HG03469 (cell line): ENCODE measurements around the gene DDR1.
"Not testable (repeated sequence)": the region's sequence is repeated elsewhere in the genome, so short reads cannot be mapped to it uniquely, and the experiment has no call there.

Experiments used
- ATAC-seq: cut with Tn5 transposase; IDR thresholded peaks from one replicate; pipeline ENCODE4 v1.9.1; 2021; ENCODE audit warnings: mild to moderate bottlenecking, moderate library complexity, moderate number of reproducible peaks; ENCODE audit not compliant: unreplicated experiment

The DDR1 gene

DNA sequence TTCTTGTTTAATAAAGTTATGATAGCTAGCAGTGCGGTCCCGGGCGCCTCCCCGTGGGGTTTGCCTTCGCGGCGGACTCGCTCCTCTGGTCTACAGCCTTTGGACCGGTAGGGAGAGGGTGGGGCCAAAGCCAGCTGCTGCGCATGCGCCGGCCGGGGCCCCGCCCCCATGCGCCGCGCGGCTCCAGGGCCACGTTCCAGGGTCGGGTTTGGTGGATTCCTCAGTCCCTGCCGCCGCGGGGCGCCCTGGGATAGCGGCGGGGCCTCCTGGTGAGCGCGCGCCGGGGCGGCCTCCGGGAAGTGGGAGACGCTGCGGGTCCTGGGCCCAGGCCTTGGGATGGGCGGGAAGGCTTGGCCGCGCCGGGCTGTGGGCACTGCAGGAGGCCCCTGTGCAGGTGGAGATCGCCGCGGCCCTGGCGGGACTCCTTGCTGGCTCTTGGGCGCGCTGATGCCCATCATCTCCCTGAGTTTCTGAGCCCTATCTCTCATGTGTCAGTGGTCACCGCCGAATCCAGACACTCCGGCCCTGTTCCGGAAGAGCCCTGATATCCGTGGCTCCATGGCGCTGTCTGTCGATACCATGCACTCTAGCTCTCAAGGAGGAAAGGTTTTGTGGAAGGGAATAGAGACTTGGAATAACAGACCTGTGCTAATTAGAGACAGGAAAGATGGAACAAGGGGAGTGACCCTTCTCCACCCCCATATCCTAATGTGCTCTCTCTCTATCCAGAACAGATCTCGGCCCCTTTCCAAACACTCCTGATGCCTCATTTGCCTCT lies 29.9 kb downstream of the DDR1 start, which contains the start of gene VARS2:
TSS of gene VARS2 (plus strand) at position 163 of the 778 bp plus-strand sequence. CDS start at position 762, 599 bp downstream.
- peak; percentile 71 for ATAC-seq

DNA sequence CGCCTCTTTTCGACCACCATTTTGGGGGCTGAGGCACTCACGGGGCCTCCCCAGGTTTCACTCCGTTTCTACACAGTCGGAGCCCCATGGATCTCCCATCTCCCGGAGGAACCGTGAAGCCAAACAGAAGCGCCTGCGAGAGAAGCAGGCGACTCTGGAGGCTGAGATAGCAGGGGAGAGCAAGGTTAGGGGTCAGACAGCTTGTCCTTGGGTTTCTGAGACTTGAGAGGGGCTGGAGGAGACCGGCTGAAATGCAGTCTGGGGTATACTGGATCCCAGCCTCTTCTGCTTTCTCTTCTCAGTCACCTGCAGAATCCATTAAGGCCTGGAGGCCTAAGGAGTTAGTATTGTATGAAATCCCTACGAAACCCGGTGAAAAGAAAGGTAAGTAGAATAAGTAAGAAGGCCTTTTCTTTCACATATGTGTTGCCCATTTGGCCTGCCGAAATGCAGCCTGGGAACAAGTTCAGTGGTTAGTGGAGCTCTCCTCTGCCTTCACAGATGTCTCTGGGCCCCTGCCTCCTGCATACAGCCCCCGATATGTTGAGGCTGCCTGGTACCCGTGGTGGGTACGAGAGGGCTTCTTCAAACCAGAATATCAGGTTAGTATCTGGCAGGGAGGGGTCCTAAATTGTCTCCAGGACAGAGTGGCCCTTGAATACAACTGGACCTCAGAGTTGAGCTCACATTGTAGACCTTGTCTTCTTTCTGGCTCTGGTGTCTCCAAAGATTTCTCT lies 30.7 kb downstream of the DDR1 start:
- no peak for ATAC-seq

DNA sequence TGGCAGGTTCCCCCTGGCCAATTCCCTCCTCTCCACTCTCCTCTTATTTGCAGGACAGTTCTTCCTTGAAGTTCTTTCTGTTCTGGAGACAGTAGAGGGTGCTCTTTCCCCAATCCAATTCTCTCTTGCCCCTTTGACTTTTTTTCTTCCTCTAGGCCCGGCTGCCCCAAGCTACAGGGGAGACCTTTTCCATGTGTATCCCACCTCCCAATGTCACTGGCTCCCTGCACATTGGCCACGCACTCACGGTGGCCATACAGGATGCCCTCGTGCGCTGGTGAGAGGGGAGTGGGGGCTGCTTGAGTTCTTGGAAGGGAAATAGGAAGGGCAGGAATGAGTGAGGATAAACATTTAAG lies 31.2 kb downstream of the DDR1 start:
- ATAC-seq = no peak

DNA sequence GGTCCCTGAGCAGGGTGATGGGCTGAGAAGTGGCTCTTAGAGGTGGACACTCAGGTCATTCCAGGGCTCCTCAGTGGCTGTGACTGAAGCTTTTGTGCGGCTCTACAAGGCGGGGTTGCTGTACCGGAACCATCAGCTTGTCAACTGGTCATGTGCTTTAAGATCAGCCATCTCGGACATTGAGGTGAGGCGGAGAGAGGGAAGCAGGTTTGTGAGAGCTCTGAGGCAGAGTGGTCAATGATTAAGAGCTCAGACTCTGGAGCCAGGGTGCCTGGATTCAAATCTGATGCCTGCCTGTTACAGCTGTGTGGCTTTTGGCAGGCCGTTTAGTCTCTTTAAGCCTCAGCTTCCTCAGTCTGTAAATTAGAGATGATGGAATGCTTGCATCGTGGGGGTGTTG lies 32.7 kb downstream of the DDR1 start:
- no peak for ATAC-seq

DNA sequence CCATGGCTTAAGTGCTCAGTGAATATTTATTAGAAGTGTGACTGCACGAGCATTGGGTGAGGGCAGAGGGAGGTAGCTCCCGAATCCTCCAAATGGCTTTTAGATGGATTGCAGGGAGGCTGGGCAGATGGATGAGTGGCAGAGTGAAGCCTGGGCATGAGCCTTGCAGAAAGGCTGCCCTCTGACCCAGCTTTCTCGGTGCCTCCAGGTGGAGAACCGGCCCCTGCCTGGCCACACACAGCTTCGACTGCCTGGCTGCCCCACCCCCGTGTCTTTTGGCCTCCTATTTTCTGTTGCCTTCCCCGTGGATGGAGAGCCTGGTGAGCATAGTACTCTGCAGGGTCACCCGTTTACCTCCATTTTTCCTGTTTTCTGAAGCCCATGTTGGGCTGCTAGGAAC lies 33.2 kb downstream of the DDR1 start:
- no peak for ATAC-seq

DNA sequence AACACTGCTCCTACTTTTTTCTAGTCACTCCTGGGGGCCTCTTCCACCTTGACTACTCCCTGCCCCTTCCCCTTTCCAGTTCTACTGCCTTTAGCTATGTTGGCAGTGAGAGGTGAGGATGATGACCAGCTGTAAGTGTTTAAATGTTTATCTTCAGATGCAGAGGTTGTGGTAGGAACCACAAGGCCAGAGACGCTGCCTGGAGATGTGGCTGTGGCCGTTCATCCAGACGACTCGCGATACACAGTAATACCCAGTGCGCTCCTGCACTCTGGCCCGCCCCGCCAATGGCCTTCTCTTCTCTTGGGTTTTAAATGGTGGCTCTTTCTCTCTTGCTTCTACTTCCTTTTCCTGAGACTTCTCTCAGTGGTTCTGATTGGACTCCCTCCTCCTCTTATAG lies 34.4 kb downstream of the DDR1 start:
- ATAC-seq = no peak

DNA sequence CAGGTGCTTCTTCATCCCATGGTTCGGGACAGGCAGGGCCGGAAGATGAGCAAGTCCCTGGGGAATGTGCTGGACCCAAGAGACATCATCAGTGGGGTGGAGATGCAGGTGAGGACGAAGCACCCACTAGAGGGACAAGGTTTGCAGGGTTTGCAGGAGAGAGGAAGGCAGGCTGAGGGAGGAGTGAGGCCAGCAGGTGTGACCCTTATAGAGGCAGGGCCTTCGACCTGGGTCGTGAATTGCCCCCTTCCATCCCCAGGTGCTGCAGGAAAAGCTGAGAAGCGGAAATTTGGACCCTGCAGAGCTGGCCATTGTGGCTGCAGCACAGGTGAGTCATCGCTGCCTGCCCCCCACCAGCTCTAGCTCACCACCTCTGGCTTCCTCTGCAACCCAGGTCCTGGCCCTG lies 38.1 kb downstream of the DDR1 start:
- no peak for ATAC-seq

DNA sequence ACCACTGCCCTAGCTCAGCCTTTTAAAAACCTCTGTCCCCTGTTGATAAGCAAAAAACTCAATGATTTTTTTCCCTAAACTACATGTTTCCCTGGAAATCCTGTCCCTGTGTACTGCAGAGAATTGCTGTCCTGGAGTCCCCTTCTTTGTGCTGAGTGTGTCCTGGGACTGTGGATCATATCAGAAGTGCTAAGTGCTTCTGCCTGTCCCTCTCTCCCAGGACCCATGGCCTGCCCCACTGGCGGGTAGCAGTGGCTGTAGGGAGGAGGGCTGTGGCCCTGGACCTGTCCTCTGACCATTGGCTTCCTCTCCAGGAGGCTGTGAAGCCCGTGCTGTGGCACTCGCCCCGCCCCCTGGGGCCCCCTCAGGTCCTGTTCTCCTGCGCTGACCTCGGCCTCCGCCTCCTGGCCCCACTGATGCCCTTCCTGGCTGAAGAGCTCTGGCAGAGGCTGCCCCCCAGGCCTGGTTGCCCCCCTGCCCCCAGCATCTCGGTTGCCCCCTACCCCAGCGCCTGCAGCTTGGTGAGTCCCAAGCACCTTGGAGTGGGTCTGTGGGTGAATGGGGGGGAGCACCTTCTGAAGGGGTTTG lies 39.8 kb downstream of the DDR1 start:
- not testable (repeated sequence) for ATAC-seq

DNA sequence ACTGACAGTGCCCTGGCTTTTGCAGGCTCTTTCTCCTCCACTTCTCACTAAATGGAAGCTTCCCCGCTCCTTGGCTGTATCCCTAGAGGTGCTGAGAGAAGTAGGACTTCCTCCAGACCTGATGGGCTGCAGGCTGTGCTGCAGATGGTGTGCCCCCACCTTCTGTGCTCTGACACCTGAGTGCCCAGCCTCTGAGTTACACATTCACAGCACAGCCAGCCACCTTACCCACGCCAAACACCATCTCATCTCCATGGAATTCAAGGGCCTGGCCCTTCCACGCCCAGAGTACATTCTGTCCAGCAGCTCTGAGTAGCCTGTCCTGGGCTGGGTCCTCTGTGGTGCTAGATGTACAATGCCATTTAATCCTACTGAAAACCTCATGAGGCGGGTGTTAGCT lies 42.3 kb downstream of the DDR1 start:
- no peak for ATAC-seq

DNA sequence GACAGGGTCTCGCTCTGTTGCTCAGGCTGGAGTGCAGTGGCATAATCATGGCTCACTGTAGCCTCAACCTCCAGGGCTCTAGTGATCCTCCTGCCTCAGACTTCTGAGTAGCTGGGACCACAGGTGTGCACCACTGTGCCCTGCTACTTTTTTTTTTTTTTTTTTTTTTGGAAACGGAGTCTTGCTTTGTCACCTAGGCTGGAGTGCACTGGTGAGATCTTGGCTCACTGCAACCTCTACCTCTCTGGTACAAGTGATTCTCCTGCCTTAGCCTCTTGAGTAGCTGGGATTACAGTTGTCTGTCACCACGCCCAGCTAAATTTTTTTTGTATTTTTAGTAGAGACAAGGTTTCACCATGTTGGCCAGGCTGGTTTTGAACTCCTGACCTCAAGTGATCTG lies 42.8 kb downstream of the DDR1 start:
- not testable (repeated sequence) for ATAC-seq

DNA sequence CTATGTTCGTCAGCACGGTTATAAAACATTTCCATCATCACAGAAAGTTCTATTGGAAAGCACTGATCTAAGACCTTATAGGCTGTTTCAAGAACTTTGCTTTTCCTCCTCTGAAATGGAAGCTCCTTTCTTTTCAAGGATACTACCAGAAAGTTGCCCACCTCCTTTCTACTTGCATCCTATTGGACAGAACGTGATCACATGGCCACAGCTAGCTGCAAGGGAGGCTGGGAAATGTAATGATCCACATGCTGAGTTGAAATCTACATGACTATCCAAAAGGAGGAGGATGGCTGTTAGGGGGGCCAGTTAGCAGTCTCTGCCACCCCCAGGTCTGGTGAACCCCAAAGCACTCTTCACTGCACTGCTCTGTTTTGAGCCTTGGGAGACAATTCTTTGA lies 44.4 kb downstream of the DDR1 start:
- no peak for ATAC-seq

DNA sequence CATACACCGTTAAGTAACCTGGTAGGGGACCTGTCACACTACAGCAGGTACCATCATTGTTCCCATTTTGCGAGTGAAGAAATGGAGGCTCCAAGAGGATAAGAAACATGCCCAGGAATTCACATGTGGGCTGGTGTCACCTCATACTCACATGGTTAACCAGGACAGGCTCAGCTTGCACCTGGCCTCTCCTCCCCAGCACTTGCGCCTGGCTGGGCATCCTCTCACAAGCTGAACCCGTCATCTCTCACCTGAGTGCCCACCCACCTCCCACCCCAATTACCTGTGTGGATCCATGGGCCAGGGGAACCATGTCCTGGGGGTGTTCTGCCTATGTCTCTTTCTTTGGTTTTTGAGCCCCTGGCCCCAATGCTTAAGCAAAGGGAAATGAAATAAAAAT lies 46.2 kb downstream of the DDR1 start:
- ATAC-seq = no peak

DNA sequence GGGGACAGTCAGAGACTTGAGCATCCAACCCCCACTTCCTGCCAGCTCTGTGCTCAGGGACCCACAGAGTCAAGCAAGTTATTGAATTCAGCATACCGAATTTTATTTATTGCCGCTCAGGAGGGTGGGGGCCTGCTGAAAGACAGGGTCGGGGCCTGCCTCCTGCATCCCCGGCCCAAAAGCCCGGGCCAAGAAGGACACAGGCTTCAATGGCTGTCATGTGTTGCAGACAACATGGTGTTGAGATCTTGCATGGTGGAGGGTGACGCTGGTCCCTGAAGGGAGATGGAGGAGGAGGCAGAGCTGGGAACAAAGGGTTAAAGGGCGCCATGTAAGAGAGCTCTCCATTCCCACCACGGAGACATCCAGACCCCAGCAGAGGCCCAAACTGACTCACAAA lies 47.0 kb downstream of the DDR1 start:
- no peak for ATAC-seq

DNA sequence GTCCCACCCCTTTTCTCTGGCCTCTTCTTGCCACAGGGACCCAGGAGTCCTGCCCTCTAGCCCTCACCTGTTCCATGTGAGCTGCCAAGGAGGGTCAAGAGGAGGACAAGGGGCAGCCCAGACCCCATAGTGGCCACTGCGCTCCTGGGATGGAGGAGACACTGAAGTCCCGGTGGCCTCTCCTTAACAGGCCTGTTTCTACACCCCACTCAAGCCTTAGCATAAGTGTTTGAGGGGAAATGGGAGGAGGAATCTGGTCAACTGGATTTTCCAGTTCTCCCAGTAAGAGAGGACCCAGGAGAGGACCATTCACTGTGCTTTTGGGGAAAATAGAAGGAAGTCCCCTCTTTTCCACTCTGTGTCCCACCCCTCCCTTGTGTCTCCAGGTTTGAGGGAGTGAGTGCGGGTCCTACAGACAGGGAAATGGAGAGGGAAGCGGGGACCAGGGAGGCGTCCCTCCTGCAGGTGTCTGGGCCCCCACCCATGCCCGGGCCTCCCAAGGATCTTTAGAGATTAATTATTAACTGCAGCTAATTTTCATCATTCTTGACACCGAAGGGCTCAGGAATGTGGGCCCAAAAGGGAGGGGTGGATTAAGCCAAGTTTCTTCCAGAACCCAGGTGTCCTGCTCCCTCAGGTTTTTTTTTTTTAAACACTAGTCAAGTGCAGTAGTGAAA lies 47.8 kb downstream of the DDR1 start, which contains the start of gene SFTA2:
TSS of gene SFTA2 (minus strand) at position 202 of the 677 bp plus-strand sequence. CDS start at position 128, 74 bp downstream.
- ATAC-seq = no peak

DNA sequence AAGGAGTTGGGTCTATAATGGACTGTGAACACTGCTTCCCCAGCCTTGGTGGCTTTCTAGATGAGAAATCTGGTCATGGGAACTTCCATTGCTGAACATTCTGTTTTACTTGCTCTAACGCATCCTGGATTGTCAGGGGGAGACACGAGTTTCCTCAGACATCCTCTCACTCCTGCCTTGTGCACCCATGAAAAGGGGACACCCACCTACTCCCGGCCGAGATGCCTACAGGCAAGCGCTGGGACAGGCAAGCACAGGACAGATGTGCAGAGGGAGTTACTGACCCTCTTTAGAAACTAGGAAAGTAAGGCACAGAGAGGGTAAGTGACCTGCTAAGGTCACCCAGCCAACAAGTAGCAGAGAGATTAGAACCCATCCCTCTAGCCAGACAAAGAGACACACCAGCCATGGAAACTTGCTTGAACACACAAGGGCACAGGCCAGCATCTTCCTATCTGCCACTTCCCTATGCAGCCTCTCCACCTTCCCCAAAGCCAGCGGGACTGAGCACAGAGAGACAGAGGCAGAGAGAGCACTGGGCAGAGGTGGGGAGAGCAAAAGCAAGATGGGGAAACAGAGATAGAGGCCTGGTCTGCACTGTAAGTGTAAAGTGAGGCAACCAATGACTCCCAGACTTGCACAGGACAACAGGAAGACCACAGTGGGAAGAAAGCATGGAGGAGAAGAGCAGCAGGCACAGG lies 48.5 kb downstream of the DDR1 start:
- no peak for ATAC-seq

DNA sequence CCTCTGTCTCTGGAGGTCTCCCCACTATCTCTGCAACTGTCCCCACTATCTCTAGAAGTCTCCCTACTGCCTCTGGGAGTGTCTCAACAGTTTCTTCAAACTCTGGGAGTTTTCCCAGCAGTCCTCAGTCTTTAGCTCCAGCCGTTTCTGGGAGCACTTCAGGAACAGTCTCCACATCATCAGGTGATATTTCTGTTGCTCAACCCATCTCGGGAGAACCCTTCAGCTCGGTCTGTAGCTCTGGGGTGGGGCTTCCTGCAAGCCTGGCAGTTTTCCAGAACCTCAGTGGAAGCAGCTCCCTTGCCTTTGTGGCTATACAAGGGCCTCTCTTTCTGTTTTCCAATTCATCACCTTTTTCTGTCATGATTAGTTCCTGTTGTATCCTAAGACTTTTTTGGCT lies 50.7 kb downstream of the DDR1 start:
- no peak for ATAC-seq

DNA sequence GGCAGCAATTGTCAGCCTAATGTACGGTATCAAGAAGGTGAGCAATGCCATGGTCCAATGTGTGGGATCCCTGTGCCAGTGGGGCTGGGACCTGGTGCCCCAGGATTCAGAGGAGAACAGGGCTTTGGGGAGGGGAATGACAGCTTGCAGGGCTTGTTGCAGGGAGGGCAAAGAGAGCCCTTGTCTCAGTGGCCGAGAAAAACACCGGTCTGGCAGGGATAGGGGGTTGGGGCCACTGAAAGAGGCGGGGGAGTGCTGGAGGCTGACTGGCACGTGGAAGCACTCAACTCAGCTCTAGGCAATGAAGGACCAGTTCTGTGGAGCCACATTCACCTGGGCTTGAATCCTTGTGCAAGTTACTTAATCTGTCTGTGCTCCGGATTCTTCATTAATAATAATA lies 52.9 kb downstream of the DDR1 start:
- no peak for ATAC-seq

DNA sequence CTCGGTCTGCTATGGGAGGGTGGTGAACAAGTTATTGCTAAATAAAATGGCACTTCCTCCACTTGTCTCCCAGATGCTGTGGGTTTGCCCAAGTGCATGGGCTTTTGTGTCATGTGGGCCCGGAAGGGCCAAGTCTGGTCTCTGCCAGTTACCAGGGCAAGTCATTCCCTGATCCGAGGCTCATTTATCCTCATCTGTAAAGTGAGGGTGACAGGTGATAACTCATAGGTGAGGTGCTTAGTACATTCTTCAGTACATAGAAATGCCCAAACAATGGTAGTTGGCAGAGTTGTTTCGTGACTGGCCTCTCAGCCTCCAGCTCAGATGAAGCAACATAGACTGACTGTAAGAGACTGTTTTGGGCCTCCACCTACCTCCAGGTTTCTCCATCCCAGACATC lies 54.4 kb downstream of the DDR1 start:
- no peak for ATAC-seq

DNA sequence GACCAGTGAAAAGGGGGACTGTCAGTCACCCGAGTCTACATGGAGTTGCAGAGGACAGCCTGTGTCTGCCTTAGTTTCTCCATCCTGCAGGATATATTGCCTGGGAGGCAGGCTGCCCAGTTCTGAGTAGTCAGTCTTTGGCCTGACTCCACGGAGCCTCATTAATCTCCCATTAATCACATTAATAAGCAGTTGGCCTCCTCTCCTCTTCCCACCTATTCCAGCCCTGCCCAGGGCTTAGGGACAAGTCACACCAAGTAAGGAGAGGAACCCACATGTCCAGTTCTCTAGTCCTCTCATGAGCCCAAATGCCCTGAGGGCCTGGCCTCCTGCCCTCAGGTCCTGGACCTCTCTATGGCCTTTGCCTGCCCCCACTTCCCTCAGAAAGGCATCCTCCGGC lies 55.2 kb downstream of the DDR1 start:
- ATAC-seq = no peak

DNA sequence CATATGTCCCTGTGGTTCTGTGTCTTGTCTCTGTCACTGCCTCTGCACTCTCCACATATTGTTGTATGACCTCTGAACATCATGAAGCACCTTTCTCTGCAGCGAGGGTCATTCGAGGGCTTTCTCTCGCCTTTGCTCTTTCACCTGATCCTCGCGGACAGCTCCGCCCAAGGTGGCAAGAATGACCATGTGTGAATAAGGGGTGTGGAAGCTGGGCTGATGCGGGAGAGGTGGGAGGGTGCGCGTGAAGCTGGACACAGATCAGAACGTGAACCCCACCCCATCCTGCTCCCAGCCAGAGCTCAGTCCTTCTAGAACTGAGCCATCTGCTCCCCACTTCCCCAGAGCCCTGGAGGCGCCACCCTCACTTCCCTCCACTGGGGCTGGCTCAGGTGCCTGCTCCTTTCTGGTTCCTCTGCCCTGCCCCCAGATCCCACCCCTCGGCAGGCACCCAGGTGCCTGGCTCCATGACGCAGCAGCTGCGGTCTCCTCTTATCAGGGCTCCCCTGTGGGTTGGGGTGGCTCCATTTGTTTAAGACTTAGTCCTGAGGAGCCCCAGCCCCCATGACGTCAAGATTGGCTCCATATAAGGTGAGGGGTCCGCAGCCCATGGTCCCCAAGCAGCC lies 56.2 kb downstream of the DDR1 start, which contains the start of gene MUCL3:
TSS of gene MUCL3 (plus strand) at position 613 of the 626 bp plus-strand sequence. CDS start 27 bp downstream, outside the sequence.
- no peak for ATAC-seq
